WI38 (cell line): ENCODE results near the gene ZC3H4.

Experiments
- H3K4me3 ChIP-seq: 2 replicates; pipeline ENCODE4 v1.5.1; 2011; ENCODE audit warnings: low read depth, mild to moderate bottlenecking, control low read depth, low read length
- TF ChIP-seq, protein P1 (sequence below): IDR thresholded peaks from 2 replicates; pipeline ENCODE4 v1.5.1; 2012; ENCODE audit warnings: low read depth, mild to moderate bottlenecking, control low read depth, low read length

Gene ZC3H4

GRCh38 chr19:47075179-47075810 lies 38.3 kb downstream of the ZC3H4 start:
- H3K4me3 ChIP-seq, result no peak overlapping the region
- TF ChIP-seq, protein P1, sequence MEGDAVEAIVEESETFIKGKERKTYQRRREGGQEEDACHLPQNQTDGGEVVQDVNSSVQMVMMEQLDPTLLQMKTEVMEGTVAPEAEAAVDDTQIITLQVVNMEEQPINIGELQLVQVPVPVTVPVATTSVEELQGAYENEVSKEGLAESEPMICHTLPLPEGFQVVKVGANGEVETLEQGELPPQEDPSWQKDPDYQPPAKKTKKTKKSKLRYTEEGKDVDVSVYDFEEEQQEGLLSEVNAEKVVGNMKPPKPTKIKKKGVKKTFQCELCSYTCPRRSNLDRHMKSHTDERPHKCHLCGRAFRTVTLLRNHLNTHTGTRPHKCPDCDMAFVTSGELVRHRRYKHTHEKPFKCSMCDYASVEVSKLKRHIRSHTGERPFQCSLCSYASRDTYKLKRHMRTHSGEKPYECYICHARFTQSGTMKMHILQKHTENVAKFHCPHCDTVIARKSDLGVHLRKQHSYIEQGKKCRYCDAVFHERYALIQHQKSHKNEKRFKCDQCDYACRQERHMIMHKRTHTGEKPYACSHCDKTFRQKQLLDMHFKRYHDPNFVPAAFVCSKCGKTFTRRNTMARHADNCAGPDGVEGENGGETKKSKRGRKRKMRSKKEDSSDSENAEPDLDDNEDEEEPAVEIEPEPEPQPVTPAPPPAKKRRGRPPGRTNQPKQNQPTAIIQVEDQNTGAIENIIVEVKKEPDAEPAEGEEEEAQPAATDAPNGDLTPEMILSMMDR, result no peak

- TF ChIP-seq, protein P1, result no peak
- no peak overlapping the region for H3K4me3 ChIP-seq
These were observed 39.0 kb downstream of the ZC3H4 start for GRCh38 chr19:47074621-47075020.

DNA sequence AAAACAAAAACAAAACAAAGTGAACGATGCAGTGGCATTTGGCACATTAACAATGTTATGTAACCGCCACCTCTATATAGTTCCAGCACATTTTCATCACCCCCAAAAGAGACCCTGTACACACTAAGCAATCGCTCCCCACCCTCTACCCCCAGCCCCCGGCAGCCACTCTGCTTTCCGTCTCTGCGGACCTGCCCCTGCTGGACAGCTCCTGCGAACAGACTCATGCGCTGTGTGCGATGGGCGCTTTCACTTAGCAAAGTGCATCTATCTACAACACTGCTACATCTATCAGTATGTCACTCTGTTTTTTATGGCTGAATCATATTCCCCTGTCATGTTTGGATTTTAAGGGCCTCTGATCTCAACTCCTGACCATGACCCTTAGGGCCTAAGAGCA lies 40.0 kb downstream of the ZC3H4 start:
- TF ChIP-seq, protein P1, result no peak
- H3K4me3 ChIP-seq, result no peak overlapping the region

- TF ChIP-seq, protein P1, result no peak
These were observed 41.3 kb downstream of the ZC3H4 start for GRCh38 chr19:47072323-47072722.

DNA sequence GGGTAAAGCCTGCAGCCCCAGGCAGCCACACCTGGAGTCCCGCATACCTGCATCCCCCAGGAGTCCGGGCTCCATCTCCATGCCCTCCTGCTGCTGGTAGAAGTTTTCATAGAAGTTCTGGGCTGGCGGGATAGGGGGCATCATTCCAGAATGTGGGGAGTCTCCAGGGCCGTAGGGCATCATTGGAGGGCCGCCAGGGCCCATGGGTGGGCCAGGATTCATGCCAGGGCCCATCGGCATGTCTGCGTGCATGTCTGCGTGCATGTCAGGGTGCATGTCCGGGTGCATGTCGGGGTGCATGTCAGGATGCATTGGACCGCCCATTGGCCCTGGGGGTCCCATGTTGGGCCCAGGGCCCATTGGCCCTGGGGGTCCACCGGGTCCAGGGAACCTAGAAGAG lies 41.8 kb downstream of the ZC3H4 start:
- no peak overlapping the region for H3K4me3 ChIP-seq
- TF ChIP-seq, protein P1, result no peak

More at GRCh38 chr19:47072323-47072722, 41.3 kb downstream of the ZC3H4 start:
- no peak overlapping the region for H3K4me3 ChIP-seq

DNA sequence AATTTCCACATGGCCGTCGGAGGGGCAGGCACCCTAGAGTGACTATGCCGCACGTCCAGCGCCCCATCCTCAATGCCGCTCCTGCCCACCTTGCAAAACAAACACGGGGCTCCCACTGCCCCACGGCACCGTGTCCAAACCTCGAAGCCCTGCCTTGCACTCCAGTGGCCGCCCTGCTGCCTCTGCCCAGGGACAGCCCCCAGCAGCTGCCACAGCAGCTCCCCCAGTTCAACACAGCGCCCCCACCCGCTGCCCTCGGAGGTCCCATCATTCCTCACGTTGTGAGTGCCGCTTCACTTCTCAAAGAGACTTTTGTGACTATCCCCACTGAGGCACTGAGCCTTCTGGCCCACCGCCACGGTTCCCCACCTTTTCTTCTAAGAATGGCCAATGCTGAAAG lies 42.8 kb downstream of the ZC3H4 start:
- no peak overlapping the region for H3K4me3 ChIP-seq
- TF ChIP-seq, protein P1, result no peak

DNA sequence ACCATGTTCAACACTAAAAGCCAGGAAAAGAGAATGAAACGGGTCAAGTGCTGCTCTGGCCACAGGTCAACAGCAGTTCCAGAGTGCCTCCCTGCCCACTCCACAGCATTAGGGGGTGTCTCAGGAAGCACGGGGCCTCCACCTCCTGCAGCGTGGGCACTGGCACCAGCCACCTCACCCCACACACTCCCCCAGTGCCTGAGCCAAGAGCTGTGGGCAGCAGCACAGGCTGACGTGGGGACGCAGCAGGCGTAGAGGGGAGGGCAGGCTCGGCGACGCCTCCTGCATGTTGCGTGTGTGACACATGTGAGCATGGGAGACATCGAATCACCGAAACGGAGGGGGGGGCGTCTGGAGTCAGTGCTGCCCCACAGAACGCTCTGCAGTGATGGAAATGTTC lies 43.8 kb downstream of the ZC3H4 start:
- H3K4me3 ChIP-seq, result no peak overlapping the region
- TF ChIP-seq, protein P1, result no peak
